SK-N-SH treated with all-trans-retinoic acid at 6 μM for 48 hours (cell line): Measurements from ENCODE around the gene HES4.

ENCODE experiments used
- ATAC-seq: fragments of 200-7000 bp; cut with Tn5 transposase; 3 replicates; pipeline ENCODE4 v1.9.1; 2020; ENCODE audit warnings: mild to moderate bottlenecking, moderate library complexity
- BACH2 ChIP-seq: fragments of 250-450 bp; sonication (Bioruptor Pico); IDR thresholded peaks from 2 replicates; pipeline ENCODE4 v1.9.0; 2021; ENCODE audit warnings: mild to moderate bottlenecking, borderline replicate concordance
- CREB5 ChIP-seq: fragments of 250-450 bp; sonication (Bioruptor Pico); IDR thresholded peaks from 2 replicates; pipeline ENCODE4 v1.5.1; 2020; ENCODE audit warnings: low read depth, mild to moderate bottlenecking, moderate library complexity
- CSDC2 ChIP-seq: fragments of 250-450 bp; sonication (Bioruptor Pico); IDR thresholded peaks from 2 replicates; pipeline ENCODE4 v1.5.0; 2020; ENCODE audit warnings: mild to moderate bottlenecking, moderate library complexity
- CSRNP3 ChIP-seq: fragments of 250-450 bp; sonication (Bioruptor Pico); IDR thresholded peaks from 2 replicates; pipeline ENCODE4 v1.5.1; 2021; ENCODE audit warnings: mild to moderate bottlenecking, moderate library complexity
- ESRRG ChIP-seq: fragments of 250-450 bp; sonication (Bioruptor Pico); IDR thresholded peaks from 2 replicates; pipeline ENCODE4 v1.6.1; 2021; ENCODE audit warnings: mild to moderate bottlenecking
- GLIS3 ChIP-seq: fragments of 250-450 bp; sonication (Bioruptor Pico); IDR thresholded peaks from 2 replicates; pipeline ENCODE4 v1.5.0; 2020; ENCODE audit warnings: mild to moderate bottlenecking, moderate library complexity
- ISL1 ChIP-seq: fragments of 250-450 bp; sonication (Bioruptor Pico); IDR thresholded peaks from 2 replicates; pipeline ENCODE4 v2.1.2; 2022; ENCODE audit warnings: mild to moderate bottlenecking, moderate library complexity
- OSR1 ChIP-seq: fragments of 250-450 bp; sonication (Bioruptor Pico); IDR thresholded peaks from 2 replicates; pipeline ENCODE4 v1.8.0; 2022; ENCODE audit warnings: moderate library complexity, mild to moderate bottlenecking, inconsistent platforms
- PATZ1 ChIP-seq: fragments of 250-450 bp; sonication (Bioruptor Pico); IDR thresholded peaks from 2 replicates; pipeline ENCODE4 v1.8.0; 2020; ENCODE audit warnings: mild to moderate bottlenecking, moderate library complexity, borderline replicate concordance
- PPARA ChIP-seq: fragments of 250-450 bp; sonication (Bioruptor Pico); IDR thresholded peaks from 2 replicates; pipeline ENCODE4 v1.5.0; 2020; ENCODE audit warnings: mild to moderate bottlenecking, borderline replicate concordance
- RARB ChIP-seq: fragments of 250-450 bp; sonication (Bioruptor Pico); IDR thresholded peaks from 2 replicates; pipeline ENCODE4 v1.8.0; 2021; ENCODE audit warnings: mild to moderate bottlenecking, moderate library complexity
- SNAI2 ChIP-seq: fragments of 250-450 bp; sonication (Bioruptor Pico); IDR thresholded peaks from 2 replicates; pipeline ENCODE4 v1.5.0; 2020; ENCODE audit warnings: mild to moderate bottlenecking, moderate library complexity
- TCF4 ChIP-seq: fragments of 250-450 bp; sonication (Bioruptor Pico); IDR thresholded peaks from 2 replicates; pipeline ENCODE4 v1.8.0; 2021; ENCODE audit warnings: mild to moderate bottlenecking, moderate library complexity, borderline replicate concordance
- TOX ChIP-seq: fragments of 250-450 bp; sonication (Bioruptor Pico); IDR thresholded peaks from 2 replicates; pipeline ENCODE4 v1.8.0; 2021; ENCODE audit warnings: mild to moderate bottlenecking, moderate library complexity, borderline replicate concordance
- TSHZ2 ChIP-seq: fragments of 250-450 bp; sonication (Bioruptor Pico); IDR thresholded peaks from 2 replicates; pipeline ENCODE4 v1.5.0; 2020; ENCODE audit warnings: mild to moderate bottlenecking, moderate library complexity
- ZC3H10 ChIP-seq: fragments of 250-450 bp; sonication (Bioruptor Pico); IDR thresholded peaks from 2 replicates; pipeline ENCODE4 v1.5.1; 2021; ENCODE audit warnings: mild to moderate bottlenecking, moderate library complexity
- ZFP3 ChIP-seq: fragments of 250-450 bp; sonication (Bioruptor Pico); IDR thresholded peaks from 2 replicates; pipeline ENCODE4 v1.5.0; 2020; ENCODE audit warnings: mild to moderate bottlenecking, moderate library complexity
- ZFP30 ChIP-seq: fragments of 450-650 bp; formaldehyde crosslinking; IDR thresholded peaks from 2 replicates; pipeline ENCODE4 v1.5.0; 2022; ENCODE audit warnings: mild to moderate bottlenecking, moderate library complexity
- ZNF565 ChIP-seq: fragments of 450-650 bp; formaldehyde crosslinking; conservative IDR thresholded peaks from 2 replicates; pipeline ENCODE4 v1.5.0; 2020; ENCODE audit warnings: low read depth, mild to moderate bottlenecking, moderate library complexity
- ZNF70 ChIP-seq: fragments of 450-650 bp; formaldehyde crosslinking; IDR thresholded peaks from 2 replicates; pipeline ENCODE4 v1.5.0; 2020; ENCODE audit warnings: mild to moderate bottlenecking, moderate library complexity
- ZNF8 ChIP-seq: fragments of 450-650 bp; formaldehyde crosslinking; IDR thresholded peaks from 2 replicates; pipeline ENCODE4 v1.5.0; 2020; ENCODE audit warnings: mild to moderate bottlenecking, moderate library complexity

HES4 gene

GRCh38 chr1:971751-972506 lies 28.0 kb downstream of the HES4 start (continued):
- TF ChIP-seq PATZ1 (CRISPR knock-in tag) (no peak), TCF4 (CRISPR knock-in tag) (no peak), GLIS3 (CRISPR knock-in tag) (no peak), ZC3H10 (CRISPR knock-in tag) (no peak)

- ATAC-seq: no peak
- TF ChIP-seq ZFP30 (CRISPR knock-in tag): no peak
- no peak for TF ChIP-seq ZNF70 (CRISPR knock-in tag)
- no peak for TF ChIP-seq OSR1 (CRISPR knock-in tag)
- TF ChIP-seq TSHZ2: no peak
- TF ChIP-seq BACH2 (CRISPR knock-in tag): no peak
- TF ChIP-seq CREB5 (CRISPR knock-in tag): no peak
- TF ChIP-seq GLIS3 (CRISPR knock-in tag): no peak
- TF ChIP-seq CSDC2 (CRISPR knock-in tag): no peak
- no peak for TF ChIP-seq ZC3H10 (CRISPR knock-in tag)
- TF ChIP-seq CSRNP3 (CRISPR knock-in tag): no peak
- TF ChIP-seq ZFP3 (CRISPR knock-in tag): no peak
- no peak for TF ChIP-seq RARB
- no peak for TF ChIP-seq PPARA (CRISPR knock-in tag)
- no peak for TF ChIP-seq SNAI2 (CRISPR knock-in tag)
- TF ChIP-seq ISL1 (CRISPR knock-in tag): no peak
- TF ChIP-seq TOX: no peak
Measured at GRCh38 chr1:970973-971730, 28.7 kb downstream of the HES4 start.

GRCh38 chr1:970242-970972 lies 29.5 kb downstream of the HES4 start:
- no peak for ATAC-seq
- TF ChIP-seq PPARA (CRISPR knock-in tag) (no peak), CSRNP3 (CRISPR knock-in tag) (no peak), ZNF565 (CRISPR knock-in tag) (no peak), BACH2 (CRISPR knock-in tag) (no peak), GLIS3 (CRISPR knock-in tag) (no peak), ISL1 (CRISPR knock-in tag) (no peak), TOX (no peak), SNAI2 (CRISPR knock-in tag) (no peak), ESRRG (no peak), CSDC2 (CRISPR knock-in tag) (no peak), OSR1 (CRISPR knock-in tag) (no peak), ZNF8 (CRISPR knock-in tag) (no peak), ZNF70 (CRISPR knock-in tag) (no peak)
